A549 (cell line): ENCODE results near the gene NKAIN4.

Experiments
- EP300 ChIP-seq, 2 experiments: fragments of >200 bp; sonication (Bioruptor Twin); formaldehyde crosslinking; IDR thresholded peaks; 2 replicates in 1 of 2; 3 replicates in 1 of 2; pipeline ENCODE4 v1.6.1; 2016 to 2017
- RAD21 ChIP-seq, 2 experiments: fragments of >200 bp in 1 of 2; sonication (Bioruptor Twin) in 1 of 2; formaldehyde crosslinking in 1 of 2; IDR thresholded peaks in 1 of 2; conservative IDR thresholded peaks in 1 of 2; 2 replicates in 1 of 2; 3 replicates in 1 of 2; pipeline ENCODE4 v1.6.1; 2012 to 2018; ENCODE audit warnings: inconsistent platforms in 1 of 2
- ZFP36 ChIP-seq: fragments of 450-650 bp; IDR thresholded peaks from 2 replicates; pipeline ENCODE4 v1.6.1; 2014; ENCODE audit warnings: borderline replicate concordance; ENCODE audit not compliant: partially characterized antibody
- TF ChIP-seq, protein P1 (sequence below): fragments of 200-600 bp; sonication (generic); IDR thresholded peaks from 2 replicates; pipeline ENCODE4 v1.6.1; 2016; ENCODE audit warnings: antibody characterized with exemption, mild to moderate bottlenecking, moderate library complexity
- TF ChIP-seq, protein P2 (sequence below): fragments of >200 bp; sonication (Bioruptor Twin); formaldehyde crosslinking; IDR thresholded peaks from 3 replicates; pipeline ENCODE4 v1.5.1; 2016

DNA sequence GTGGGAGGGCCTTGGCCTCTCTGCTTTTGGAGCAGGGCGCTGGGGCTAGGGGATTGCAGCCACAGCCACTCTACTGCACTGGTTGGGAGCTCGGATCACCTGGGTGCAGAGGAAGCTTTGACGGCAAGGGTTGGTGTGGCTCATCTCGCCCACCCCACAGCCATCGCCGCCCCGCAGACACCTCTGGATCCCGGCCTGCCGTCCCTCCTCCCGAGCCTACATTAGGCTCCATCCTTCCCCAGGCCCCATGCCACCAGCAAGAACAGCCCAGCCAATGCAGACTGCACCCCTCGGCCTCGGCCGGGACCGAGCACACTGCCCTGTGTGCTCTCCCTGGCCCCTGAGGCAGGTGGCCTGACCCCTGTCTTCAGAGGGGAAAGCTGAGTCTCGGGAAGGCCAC, 6.3 kb upstream of the NKAIN4 start:
- TF ChIP-seq, protein P1, sequence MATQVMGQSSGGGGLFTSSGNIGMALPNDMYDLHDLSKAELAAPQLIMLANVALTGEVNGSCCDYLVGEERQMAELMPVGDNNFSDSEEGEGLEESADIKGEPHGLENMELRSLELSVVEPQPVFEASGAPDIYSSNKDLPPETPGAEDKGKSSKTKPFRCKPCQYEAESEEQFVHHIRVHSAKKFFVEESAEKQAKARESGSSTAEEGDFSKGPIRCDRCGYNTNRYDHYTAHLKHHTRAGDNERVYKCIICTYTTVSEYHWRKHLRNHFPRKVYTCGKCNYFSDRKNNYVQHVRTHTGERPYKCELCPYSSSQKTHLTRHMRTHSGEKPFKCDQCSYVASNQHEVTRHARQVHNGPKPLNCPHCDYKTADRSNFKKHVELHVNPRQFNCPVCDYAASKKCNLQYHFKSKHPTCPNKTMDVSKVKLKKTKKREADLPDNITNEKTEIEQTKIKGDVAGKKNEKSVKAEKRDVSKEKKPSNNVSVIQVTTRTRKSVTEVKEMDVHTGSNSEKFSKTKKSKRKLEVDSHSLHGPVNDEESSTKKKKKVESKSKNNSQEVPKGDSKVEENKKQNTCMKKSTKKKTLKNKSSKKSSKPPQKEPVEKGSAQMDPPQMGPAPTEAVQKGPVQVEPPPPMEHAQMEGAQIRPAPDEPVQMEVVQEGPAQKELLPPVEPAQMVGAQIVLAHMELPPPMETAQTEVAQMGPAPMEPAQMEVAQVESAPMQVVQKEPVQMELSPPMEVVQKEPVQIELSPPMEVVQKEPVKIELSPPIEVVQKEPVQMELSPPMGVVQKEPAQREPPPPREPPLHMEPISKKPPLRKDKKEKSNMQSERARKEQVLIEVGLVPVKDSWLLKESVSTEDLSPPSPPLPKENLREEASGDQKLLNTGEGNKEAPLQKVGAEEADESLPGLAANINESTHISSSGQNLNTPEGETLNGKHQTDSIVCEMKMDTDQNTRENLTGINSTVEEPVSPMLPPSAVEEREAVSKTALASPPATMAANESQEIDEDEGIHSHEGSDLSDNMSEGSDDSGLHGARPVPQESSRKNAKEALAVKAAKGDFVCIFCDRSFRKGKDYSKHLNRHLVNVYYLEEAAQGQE = no peak
- no peak for TF ChIP-seq EP300 (IDR thresholded peaks at IDR 0.05)
- TF ChIP-seq, protein P2, sequence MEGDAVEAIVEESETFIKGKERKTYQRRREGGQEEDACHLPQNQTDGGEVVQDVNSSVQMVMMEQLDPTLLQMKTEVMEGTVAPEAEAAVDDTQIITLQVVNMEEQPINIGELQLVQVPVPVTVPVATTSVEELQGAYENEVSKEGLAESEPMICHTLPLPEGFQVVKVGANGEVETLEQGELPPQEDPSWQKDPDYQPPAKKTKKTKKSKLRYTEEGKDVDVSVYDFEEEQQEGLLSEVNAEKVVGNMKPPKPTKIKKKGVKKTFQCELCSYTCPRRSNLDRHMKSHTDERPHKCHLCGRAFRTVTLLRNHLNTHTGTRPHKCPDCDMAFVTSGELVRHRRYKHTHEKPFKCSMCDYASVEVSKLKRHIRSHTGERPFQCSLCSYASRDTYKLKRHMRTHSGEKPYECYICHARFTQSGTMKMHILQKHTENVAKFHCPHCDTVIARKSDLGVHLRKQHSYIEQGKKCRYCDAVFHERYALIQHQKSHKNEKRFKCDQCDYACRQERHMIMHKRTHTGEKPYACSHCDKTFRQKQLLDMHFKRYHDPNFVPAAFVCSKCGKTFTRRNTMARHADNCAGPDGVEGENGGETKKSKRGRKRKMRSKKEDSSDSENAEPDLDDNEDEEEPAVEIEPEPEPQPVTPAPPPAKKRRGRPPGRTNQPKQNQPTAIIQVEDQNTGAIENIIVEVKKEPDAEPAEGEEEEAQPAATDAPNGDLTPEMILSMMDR = no peak
- no peak for TF ChIP-seq RAD21 (conservative IDR thresholded peaks at IDR 0.05 in 1 of 2, IDR thresholded peaks at IDR 0.05 in 1 of 2)
- TF ChIP-seq ZFP36 = no peak
